ENCODE results near the gene SNTG2. TPM values are rescaled to one million over a fixed set of nuclear protein-coding genes. Genes with fewer than 3 reads are reported as not detected.

The SNTG2 gene
- polyA plus RNA-seq, 1 experiment, result 0.31 TPM

GRCh38 chr2:985317-985898 lies 34.8 kb downstream of the SNTG2 start:
- ChIA-PET POLR2A (no interaction called here), CTCF (no interaction called here)
- TF ChIP-seq CTCF (IDR thresholded peaks at IDR 0.05; ENCODE audit: insufficient read depth, low read depth, low read length), result no peak
- Histone ChIP-seq H3K4me3 (ENCODE audit: low read depth, low read length) (no peak overlapping the region), H3K27me3 (ENCODE audit: control insufficient read depth, insufficient read depth, low read length) (no peaks in the 10 kb centered on the region), H3K36me3 (ENCODE audit: control insufficient read depth, insufficient read depth, low read length) (no peaks in the 10 kb centered on the region)
- DNase-seq (ENCODE audit: low read depth), result no peak

- no peak for TF ChIP-seq CTCF (IDR thresholded peaks at IDR 0.05; ENCODE audit: insufficient read depth, low read depth, low read length)
- no peaks in the 10 kb centered on the region for H3K36me3 ChIP-seq (ENCODE audit: control insufficient read depth, insufficient read depth, low read length)
- POLR2A ChIA-PET, result no interaction called here
- no peak overlapping the region for H3K4me3 ChIP-seq (ENCODE audit: low read depth, low read length)
- CTCF ChIA-PET, result interaction anchor here (0.6 to 0.7 kb wide), 2 partner anchors 151 to 274 kb away, joined by 4 to 5 read pairs; no protein-coding TSS in a partner anchor
- no peak for DNase-seq (ENCODE audit: low read depth)
- no peaks in the 10 kb centered on the region for H3K27me3 ChIP-seq (ENCODE audit: control insufficient read depth, insufficient read depth, low read length)
Measured at GRCh38 chr2:987789-988188, 37.1 kb downstream of the SNTG2 start.

GRCh38 chr2:989781-990467 lies 39.3 kb downstream of the SNTG2 start:
- TF ChIP-seq CTCF (IDR thresholded peaks at IDR 0.05; ENCODE audit: insufficient read depth, low read depth, low read length), result no peak
- Histone ChIP-seq H3K27me3 (ENCODE audit: control insufficient read depth, insufficient read depth, low read length) (no peaks in the 10 kb centered on the region), H3K36me3 (ENCODE audit: control insufficient read depth, insufficient read depth, low read length) (no peaks in the 10 kb centered on the region), H3K4me3 (ENCODE audit: low read depth, low read length) (no peak overlapping the region)
- no peak for DNase-seq (ENCODE audit: low read depth)
- ChIA-PET POLR2A (no interaction called here), CTCF (no interaction called here)

- Histone ChIP-seq H3K27me3 (ENCODE audit: control insufficient read depth, insufficient read depth, low read length) (no peaks in the 10 kb centered on the region), H3K36me3 (ENCODE audit: control insufficient read depth, insufficient read depth, low read length) (no peaks in the 10 kb centered on the region), H3K4me3 (ENCODE audit: low read depth, low read length) (no peak overlapping the region)
- ChIA-PET POLR2A (interaction anchor here (0.6 kb wide), 1 partner anchor 62 kb away, joined by 4 read pairs; no protein-coding TSS in a partner anchor), CTCF (no interaction called here)
- no peak for TF ChIP-seq CTCF (IDR thresholded peaks at IDR 0.05; ENCODE audit: insufficient read depth, low read depth, low read length)
- no peak for DNase-seq (ENCODE audit: low read depth)
Measured at GRCh38 chr2:990970-991369, 40.3 kb downstream of the SNTG2 start.

GRCh38 chr2:1002350-1002749 lies 51.7 kb downstream of the SNTG2 start:
- CTCF ChIA-PET, result no interaction called here
- TF ChIP-seq CTCF (IDR thresholded peaks at IDR 0.05; ENCODE audit: insufficient read depth, low read depth, low read length), result no peak

More at GRCh38 chr2:1002350-1002749, 51.7 kb downstream of the SNTG2 start:
- no peaks in the 10 kb centered on the region for H3K27me3 ChIP-seq (ENCODE audit: control insufficient read depth, insufficient read depth, low read length)
- no peak overlapping the region for H3K4me3 ChIP-seq (ENCODE audit: low read depth, low read length)
- no peak for DNase-seq (ENCODE audit: low read depth)
- no peaks in the 10 kb centered on the region for H3K36me3 ChIP-seq (ENCODE audit: control insufficient read depth, insufficient read depth, low read length)
- POLR2A ChIA-PET, result no interaction called here

Data from BJ (cell line).